ENCODE measurements around the gene PSMG3. TPM values are rescaled to one million over a fixed set of nuclear protein-coding genes. Genes with fewer than 3 reads are reported as not detected.

The PSMG3 gene
- total RNA-seq = 21.0 TPM

GRCh38 chr7:1569833-1570632 is at the start of gene PSMG3:
Gene PSMG3 (minus strand): TSS chr7:1570032. CDS start chr7:1569339, 693 bp downstream.

DNA sequence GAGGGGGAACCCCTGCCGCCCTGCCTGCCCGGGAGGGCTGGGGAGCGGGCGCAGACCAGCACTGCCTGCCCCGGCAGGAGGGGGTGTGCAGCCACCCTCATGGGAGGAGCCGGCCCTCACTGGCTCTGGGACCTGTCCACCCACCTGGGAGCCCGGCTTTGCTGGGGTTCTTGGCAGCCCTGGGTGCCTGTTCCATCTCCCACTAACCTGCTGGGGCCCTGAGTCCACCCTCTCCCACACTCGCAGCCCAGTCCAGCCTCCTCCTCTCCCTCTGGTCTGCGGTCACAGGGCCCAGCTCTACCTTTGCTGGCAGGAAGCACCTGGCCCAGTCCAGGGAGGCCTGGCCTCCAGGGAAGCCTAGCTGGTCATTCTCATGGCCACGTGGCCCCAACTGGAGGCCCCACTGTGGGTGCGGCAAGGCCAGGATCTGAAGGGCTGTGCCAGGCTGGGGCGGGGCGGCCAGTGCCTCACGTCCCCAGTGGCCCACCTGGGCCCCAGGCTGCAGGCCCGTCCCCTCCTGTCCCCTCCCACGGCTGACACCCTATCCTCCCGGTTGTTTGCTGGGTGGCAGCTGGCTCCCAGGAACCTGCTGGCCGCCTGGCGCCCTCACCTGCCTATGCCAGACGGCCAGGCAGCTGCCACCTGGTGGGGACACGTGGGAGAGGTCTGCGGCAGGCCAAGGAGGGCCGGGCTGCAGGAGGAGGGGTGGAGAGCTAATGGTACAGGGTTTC is 13.9 kb downstream of the PSMG3 start, which contains the start of gene TMEM184A:
TMEM184A (minus strand) TSS at position 393 of the 731 bp plus-strand sequence. CDS start 721 bp downstream, outside the sequence.

Other genes starting within 250 kb of the PSMG3 start
- 9.7 TPM for gene MICALL2, start 110.6 kb downstream of the PSMG3 start, total RNA-seq
- 56.0 TPM for gene INTS1, start 65.6 kb downstream of the PSMG3 start, total RNA-seq
- gene MAFK, start 39.3 kb downstream of the PSMG3 start, total RNA-seq = 10.0 TPM
- gene TMEM184A, start 13.8 kb downstream of the PSMG3 start, total RNA-seq = not detected
- 11.0 TPM for gene ELFN1, start 100.2 kb upstream of the PSMG3 start, total RNA-seq